WTC11 (cell line): ENCODE measurements around the gene ZFP69.

ENCODE experiments used
- CREB1 ChIP-seq: sonication (generic); formaldehyde crosslinking; IDR thresholded peaks from 2 replicates; pipeline ENCODE4 v1.8.0; 2023; ENCODE audit warnings: mild to moderate bottlenecking, missing genetic modification reagents
- CTCF ChIP-seq: fragments of 200-600 bp; IDR thresholded peaks from 2 replicates; pipeline ENCODE4 v1.8.0; 2022; ENCODE audit warnings: antibody characterized with exemption
- NR2C2 ChIP-seq: sonication (generic); formaldehyde crosslinking; IDR thresholded peaks from 2 replicates; pipeline ENCODE4 v1.8.0; 2022; ENCODE audit warnings: mild to moderate bottlenecking, missing genetic modification reagents
- PRDM15 ChIP-seq: sonication (generic); formaldehyde crosslinking; IDR thresholded peaks from 2 replicates; pipeline ENCODE4 v1.8.0; 2022; ENCODE audit warnings: missing genetic modification reagents
- ZMAT4 ChIP-seq: fragments of 250-450 bp; sonication (Bioruptor Pico); IDR thresholded peaks from 2 replicates; pipeline ENCODE4 v1.9.0; 2021; ENCODE audit warnings: mild to moderate bottlenecking
- ZNF232 ChIP-seq: sonication (generic); formaldehyde crosslinking; IDR thresholded peaks from 2 replicates; pipeline ENCODE4 v1.8.0; 2022; ENCODE audit warnings: mild to moderate bottlenecking, missing genetic modification reagents
- ZNF416 ChIP-seq: fragments of 250-450 bp; sonication (Bioruptor Pico); IDR thresholded peaks from 2 replicates; pipeline ENCODE4 v1.9.0; 2021; ENCODE audit warnings: mild to moderate bottlenecking, inconsistent platforms

- no peak for TF ChIP-seq CTCF
- TF ChIP-seq ZMAT4 (CRISPR knock-in tag): no peak
- no peak for TF ChIP-seq PRDM15 (CRISPR knock-in tag)
- no peak for TF ChIP-seq ZNF232
- TF ChIP-seq ZNF416: no peak
- TF ChIP-seq CREB1 (CRISPR knock-in tag): no peak
- no peak for TF ChIP-seq NR2C2
These were observed 58.6 kb downstream of the ZFP69 start for GRCh38 chr1:40535732-40536131.
